SK-N-MC (cell line): Measurements from ENCODE around the gene TMC2.

ENCODE experiments used
- DNase-seq: peaks from one replicate; pipeline ENCODE4 v3.0.0-alpha.2; 2011; ENCODE audit warnings: low read depth, low spot score
- H3K27ac ChIP-seq: fragments of 200-600 bp; sonication (generic); 2 replicates; pipeline ENCODE4 v1.5.1; 2016; ENCODE audit warnings: mixed run types
- H3K36me3 ChIP-seq: fragments of 200-600 bp; sonication (generic); 2 replicates; pipeline ENCODE4 v1.6.1; 2017; ENCODE audit warnings: antibody characterized with exemption, low read length, mixed read lengths; ENCODE audit not compliant: insufficient read depth
- H3K4me3 ChIP-seq: fragments of 200-600 bp; sonication (generic); 2 replicates; pipeline ENCODE4 v1.5.1; 2016
- H3K9ac ChIP-seq: fragments of 200-600 bp; sonication (generic); 2 replicates; pipeline ENCODE4 v1.8.0; 2017; ENCODE audit warnings: mixed run types, mixed read lengths; ENCODE audit not compliant: insufficient read length
- H3K9me3 ChIP-seq: fragments of 200-600 bp; sonication (generic); 2 replicates; pipeline ENCODE4 v1.6.1; 2017; ENCODE audit warnings: low read depth, mild to moderate bottlenecking, antibody characterized with exemption, low read length, moderate library complexity, mixed read lengths
- EZH2 ChIP-seq: fragments of 200-600 bp; sonication (generic); IDR thresholded peaks from one replicate; pipeline ENCODE4 v1.6.1; 2017; ENCODE audit warnings: antibody characterized with exemption
- FOXP2 ChIP-seq: optimal IDR thresholded peaks from 2 replicates; pipeline ENCODE3; 2011; ENCODE audit warnings: mild to moderate bottlenecking, moderate library complexity; ENCODE audit not compliant: insufficient read depth; ENCODE audit errors: extremely low read length, control extremely low read depth
- POLR2AphosphoS5 ChIP-seq: IDR thresholded peaks from 2 replicates; pipeline ENCODE4 v1.6.1; 2012; ENCODE audit warnings: mild to moderate bottlenecking, low read depth, low read length, borderline replicate concordance

TMC2 gene

DNA sequence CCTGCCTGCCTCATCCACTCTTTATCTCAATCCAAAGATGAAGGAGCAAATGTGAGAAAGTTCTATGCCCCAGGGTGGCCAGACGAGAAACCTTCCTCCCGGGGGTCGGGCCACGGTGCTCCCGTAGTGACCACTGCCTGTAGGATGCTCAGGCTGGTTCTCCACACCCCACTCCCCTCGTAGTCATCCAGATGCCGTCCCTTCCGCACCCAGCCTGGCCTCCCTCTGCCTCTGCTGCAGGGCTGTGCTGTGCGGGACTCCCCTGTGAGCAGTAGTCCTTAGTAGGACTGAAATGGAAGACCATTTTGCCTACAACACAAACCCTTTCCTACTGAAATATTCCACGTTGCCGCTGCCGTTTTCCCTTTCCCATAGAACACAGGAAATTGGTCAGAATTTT lies 2.0 kb downstream of the TMC2 start:
- Histone ChIP-seq H3K9ac (no peak overlapping the region), H3K4me3 (no peak overlapping the region), H3K9me3 (no peaks in the 10 kb centered on the region), H3K27ac (no peak overlapping the region), H3K36me3 (no peaks in the 10 kb centered on the region)
- DNase-seq, result no peak
- TF ChIP-seq POLR2AphosphoS5 (no peak), FOXP2 (no peak)

DNA sequence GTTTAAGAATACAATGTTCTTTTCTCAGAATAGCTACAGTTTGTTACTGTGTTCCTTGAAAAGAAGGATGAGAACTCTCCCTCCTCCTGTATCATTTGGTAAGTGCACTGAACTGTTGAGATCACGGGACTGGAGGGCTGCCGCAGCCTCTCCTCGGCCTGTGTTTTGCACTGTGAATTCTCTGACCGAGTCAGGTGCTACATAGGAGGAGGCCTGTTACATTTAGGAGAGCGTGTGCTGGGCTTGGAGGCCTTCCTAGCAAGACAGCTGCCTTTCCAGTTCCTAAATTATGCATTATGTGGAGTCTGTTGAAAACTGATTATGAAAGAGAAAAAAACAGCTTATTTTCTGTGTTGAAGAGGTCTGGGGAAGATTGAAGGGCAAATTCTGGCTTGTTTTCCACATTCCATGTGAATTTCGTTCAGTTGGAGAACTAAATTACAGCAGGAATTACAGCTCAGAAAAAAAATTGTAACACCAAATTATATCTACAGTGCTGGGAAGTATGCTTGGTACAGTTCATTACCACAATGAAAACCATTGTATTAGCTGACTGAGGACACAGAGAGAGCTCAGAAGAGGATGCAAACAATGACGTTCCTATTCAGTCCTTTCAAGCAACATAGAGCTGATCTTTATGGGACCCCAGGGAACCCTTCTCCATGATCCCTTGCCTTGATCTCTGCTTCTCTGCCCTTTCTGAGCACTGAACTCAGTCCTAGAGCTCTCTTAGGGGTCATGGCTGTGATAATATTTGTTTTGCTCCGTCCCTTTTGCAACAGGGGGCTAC lies 2.8 kb downstream of the TMC2 start:
- no peaks in the 10 kb centered on the region for H3K9me3 ChIP-seq
- DNase-seq, result no peak
- H3K36me3 ChIP-seq, result no peaks in the 10 kb centered on the region
- H3K27ac ChIP-seq, result no peak overlapping the region
- no peak overlapping the region for H3K9ac ChIP-seq
- H3K4me3 ChIP-seq, result no peak overlapping the region
- TF ChIP-seq FOXP2, result no peak
- TF ChIP-seq EZH2, result no peak
- TF ChIP-seq POLR2AphosphoS5, result no peak

GRCh38 chr20:2541940-2542339 lies 5.6 kb downstream of the TMC2 start:
- TF ChIP-seq FOXP2, result no peak
- no peak for TF ChIP-seq POLR2AphosphoS5
- no peak for TF ChIP-seq EZH2
- DNase-seq, result no peak
- Histone ChIP-seq H3K27ac (no peak overlapping the region), H3K9me3 (no peaks in the 10 kb centered on the region), H3K4me3 (no peak overlapping the region), H3K36me3 (no peaks in the 10 kb centered on the region), H3K9ac (no peak overlapping the region)

- Histone ChIP-seq H3K9me3 (no peaks in the 10 kb centered on the region), H3K4me3 (no peak overlapping the region), H3K9ac (no peak overlapping the region), H3K27ac (no peak overlapping the region), H3K36me3 (no peaks in the 10 kb centered on the region)
- DNase-seq, result no peak
- TF ChIP-seq FOXP2 (no peak), EZH2 (no peak), POLR2AphosphoS5 (no peak)
Measured at GRCh38 chr20:2542361-2542760, 6.0 kb downstream of the TMC2 start.

DNA sequence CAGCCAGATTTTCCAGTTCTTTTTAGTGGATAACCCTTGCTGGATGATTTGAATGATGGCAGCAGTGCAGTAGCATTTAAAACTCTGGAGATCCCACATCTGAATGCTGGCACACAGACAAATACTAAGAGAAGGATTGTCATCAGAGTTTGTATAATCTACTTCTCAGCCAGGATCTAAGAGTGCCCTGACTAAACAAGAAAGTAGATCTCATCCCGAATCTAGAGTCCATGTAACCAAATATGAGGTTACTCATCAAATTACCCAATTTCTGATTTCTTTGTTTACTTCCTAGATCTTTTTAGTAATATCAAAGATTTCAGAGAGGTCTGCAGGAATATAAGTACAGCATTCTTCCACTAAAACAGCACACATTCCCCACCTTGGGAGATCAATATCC lies 7.8 kb downstream of the TMC2 start:
- TF ChIP-seq FOXP2 (no peak), EZH2 (no peak), POLR2AphosphoS5 (no peak)
- H3K9ac ChIP-seq, result no peak overlapping the region
- DNase-seq, result no peak
- H3K27ac ChIP-seq, result no peak overlapping the region
- no peaks in the 10 kb centered on the region for H3K36me3 ChIP-seq
- no peak overlapping the region for H3K4me3 ChIP-seq
- H3K9me3 ChIP-seq, result no peaks in the 10 kb centered on the region

- H3K9me3 ChIP-seq, result no peaks in the 10 kb centered on the region
- H3K36me3 ChIP-seq, result no peaks in the 10 kb centered on the region
- H3K27ac ChIP-seq, result no peak overlapping the region
- H3K4me3 ChIP-seq, result no peak overlapping the region
- H3K9ac ChIP-seq, result no peak overlapping the region
- no peak for DNase-seq
- TF ChIP-seq POLR2AphosphoS5, result no peak
- TF ChIP-seq FOXP2, result no peak
Measured at GRCh38 chr20:2545594-2545993, 9.2 kb downstream of the TMC2 start.

DNA sequence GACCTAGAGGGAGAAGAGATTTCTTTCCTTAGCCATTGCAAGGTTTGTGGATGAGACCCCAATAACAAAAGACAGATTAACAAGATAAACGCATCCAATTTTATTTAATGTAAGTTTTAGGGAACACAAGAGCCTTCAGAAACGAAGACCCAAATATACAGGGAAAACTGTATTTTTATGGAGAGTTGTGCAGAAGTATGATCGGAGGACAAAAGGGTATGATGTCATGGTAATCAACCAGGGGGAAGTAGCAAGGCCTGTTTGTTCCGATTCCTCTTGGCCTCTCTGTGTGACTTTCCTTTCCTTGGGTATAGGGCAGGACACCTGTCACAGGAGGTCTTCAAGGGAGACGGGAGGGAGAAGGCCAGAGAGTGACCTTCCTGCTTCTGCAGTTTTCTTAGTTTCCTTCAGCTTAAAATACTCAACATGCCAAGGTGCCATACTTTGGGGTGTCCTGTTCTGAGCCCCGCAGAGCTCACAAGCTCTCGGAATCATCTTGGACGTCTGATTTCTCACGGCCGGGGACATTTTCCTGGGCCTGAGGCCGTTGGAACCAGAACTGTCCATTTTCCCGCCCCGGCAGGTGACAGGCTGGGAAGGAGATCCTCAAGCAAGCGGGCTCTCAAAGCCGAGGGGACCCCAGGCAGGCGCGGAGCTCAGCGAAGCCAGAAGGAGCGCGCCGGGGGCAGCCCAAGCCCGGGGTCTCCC lies 21.7 kb downstream of the TMC2 start:
- Histone ChIP-seq H3K4me3 (no peak overlapping the region), H3K9ac (no peak overlapping the region)
- no peak for DNase-seq

DNA sequence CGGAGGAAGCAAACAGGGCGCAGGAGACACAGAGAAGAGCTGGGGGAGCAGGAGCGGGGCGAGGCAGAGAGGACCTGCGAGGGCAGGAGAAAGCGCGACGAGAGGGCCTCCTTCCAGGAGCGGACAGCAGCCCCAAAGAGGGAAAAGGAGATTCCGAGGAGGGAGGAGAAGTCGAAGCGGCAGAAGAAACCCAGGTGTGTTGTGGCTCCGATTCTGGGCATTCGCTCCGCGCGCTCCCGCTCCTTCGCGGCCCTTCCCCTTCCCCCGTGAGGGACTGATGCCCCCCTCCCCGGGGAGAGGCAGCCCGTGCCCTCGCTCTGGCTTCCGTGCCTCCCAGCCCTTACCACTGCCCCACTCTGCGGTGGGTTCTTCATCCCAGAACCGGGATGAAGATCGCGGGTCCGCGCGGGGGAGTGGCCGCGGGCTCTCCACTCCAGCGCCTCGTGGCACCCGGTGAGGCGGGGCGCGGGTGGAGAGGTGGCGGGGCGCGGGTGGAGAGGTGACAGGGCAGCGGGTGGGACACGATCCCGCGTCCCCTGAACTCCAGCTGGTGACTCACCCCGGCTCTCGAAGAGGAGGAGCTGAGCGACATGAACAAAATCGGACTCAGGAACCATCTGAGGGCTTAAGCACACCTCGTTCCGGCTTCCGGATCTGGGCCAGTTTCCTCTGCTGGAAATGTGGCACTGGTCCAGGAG lies 22.4 kb downstream of the TMC2 start:
- DNase-seq, result no peak
- no peak overlapping the region for H3K9ac ChIP-seq
- H3K4me3 ChIP-seq, result no peak overlapping the region
- no peak overlapping the region for H3K27ac ChIP-seq
- TF ChIP-seq EZH2, result no peak
- no peak for TF ChIP-seq FOXP2
- no peak for TF ChIP-seq POLR2AphosphoS5
- H3K9me3 ChIP-seq, result no peaks in the 10 kb centered on the region
- H3K36me3 ChIP-seq, result no peaks in the 10 kb centered on the region

More for the DNA sequence above, 21.7 kb downstream of the TMC2 start:
- TF ChIP-seq EZH2 (no peak), POLR2AphosphoS5 (no peak), FOXP2 (no peak)
- no peaks in the 10 kb centered on the region for H3K9me3 ChIP-seq
- H3K36me3 ChIP-seq, result no peaks in the 10 kb centered on the region
- H3K27ac ChIP-seq, result no peak overlapping the region
